H1 (cell line): Measurements from ENCODE around the gene REEP2. TPM values are rescaled to one million over a fixed set of nuclear protein-coding genes. Genes with fewer than 3 reads are reported as not detected.

Experiments used
- CTCF ChIA-PET: fragments of 300-600 bp; sonication (Branson Sonifier 250); formaldehyde crosslinking; loops from one replicate; lab custom pipeline; 2021; ENCODE audit not compliant: partially characterized antibody; lab: Charles Lee
- POLR2A ChIA-PET: fragments of 300-600 bp; sonication (Branson Sonifier 250); formaldehyde crosslinking; loops from one replicate; lab custom pipeline; 2021; ENCODE audit warnings: inconsistent platforms; ENCODE audit not compliant: partially characterized antibody; lab: Charles Lee
- DNase-seq, 2 experiments: peaks; one replicate each; pipeline versions ENCODE4 v3.0.0 to v3.0.0-alpha.2; 2010 to 2022; ENCODE audit warnings: low spot score in 2 of 2, low read depth in 1 of 2, mixed read lengths in 1 of 2
- FAIRE-seq: peaks from 2 replicates; lab custom pipeline; 2011; peaks lifted over from hg19 to GRCh38; lab: Jason Lieb, UNC
- H2AFZ ChIP-seq: 2 replicates; pipeline ENCODE4 v1.8.1; 2012; ENCODE audit warnings: low read length, inconsistent platforms
- H2AK5ac ChIP-seq: 2 replicates; pipeline ENCODE4 v1.6.1; 2013; ENCODE audit warnings: low read depth, low read length
- H2BK120ac ChIP-seq: replicated peaks from 2 replicates; pipeline ENCODE3; 2013; ENCODE audit warnings: low read depth, low read length, inconsistent platforms
- H2BK12ac ChIP-seq: 2 replicates; pipeline ENCODE4 v1.6.1; 2013; ENCODE audit warnings: low read depth, low read length
- H2BK15ac ChIP-seq: 2 replicates; pipeline ENCODE4 v1.6.1; 2013; ENCODE audit warnings: low read length
- H2BK20ac ChIP-seq: 2 replicates; pipeline ENCODE4 v1.6.1; 2013; ENCODE audit warnings: low read length
- H2BK5ac ChIP-seq: 2 replicates; pipeline ENCODE4 v1.6.1; 2013; ENCODE audit warnings: low read depth, low read length
- H3K14ac ChIP-seq: 2 replicates; pipeline ENCODE4 v1.6.1; 2013; ENCODE audit warnings: inconsistent platforms; ENCODE audit not compliant: insufficient read length
- H3K18ac ChIP-seq: 2 replicates; pipeline ENCODE4 v1.6.1; 2013; ENCODE audit warnings: low read length; ENCODE audit errors: extremely low read depth
- H3K23ac ChIP-seq: 2 replicates; pipeline ENCODE4 v1.6.1; 2013; ENCODE audit warnings: inconsistent platforms; ENCODE audit not compliant: insufficient read length
- H3K23me2 ChIP-seq: 2 replicates; pipeline ENCODE4 v1.6.1; 2013; ENCODE audit warnings: low read depth, low read length
- H3K27ac ChIP-seq: 2 replicates; pipeline ENCODE4 v1.6.1; 2011; ENCODE audit warnings: low read depth, low read length, inconsistent platforms
- H3K27me3 ChIP-seq, 4 experiments: replicated peaks in 1 of 4; 1 replicate in 1 of 4; 2 replicates in 3 of 4; pipeline versions ENCODE4 v1.6.1 to v1.8.1; 2011 to 2013; ENCODE audit warnings: low read length in 3 of 4, mild to moderate bottlenecking in 3 of 4, inconsistent platforms in 2 of 4, mixed read lengths in 2 of 4, moderate library complexity in 1 of 4; ENCODE audit not compliant: control insufficient read depth in 3 of 4, insufficient read depth in 3 of 4; ENCODE audit errors: extremely low read depth in 1 of 4
- H3K36me3 ChIP-seq, 4 experiments: 2 replicates each; pipeline versions ENCODE4 v1.6.1 to v1.8.1; 2011 to 2013; ENCODE audit warnings: mild to moderate bottlenecking in 4 of 4, low read length in 3 of 4, moderate library complexity in 2 of 4, control low read depth in 1 of 4, inconsistent platforms in 1 of 4; ENCODE audit not compliant: insufficient read depth in 4 of 4, control insufficient read depth in 2 of 4
- H3K4ac ChIP-seq: replicated peaks from 2 replicates; pipeline ENCODE3; 2013; ENCODE audit warnings: low read length, low read depth, mixed read lengths, inconsistent platforms; ENCODE audit not compliant: insufficient read length
- H3K4me1 ChIP-seq, 4 experiments: replicated peaks in 1 of 4; 1 replicate in 1 of 4; 2 replicates in 3 of 4; pipeline versions ENCODE4 v1.6.1 to v1.8.1; 2011 to 2013; ENCODE audit warnings: low read length in 3 of 4, inconsistent platforms in 2 of 4, mixed read lengths in 1 of 4; ENCODE audit not compliant: insufficient read depth in 4 of 4, control insufficient read depth in 3 of 4
- H3K4me2 ChIP-seq, 2 experiments: 2 replicates each; pipeline versions ENCODE4 v1.6.1 to v1.8.1; 2011 to 2013; ENCODE audit warnings: low read depth in 2 of 2, low read length in 2 of 2, control low read depth in 1 of 2, inconsistent platforms in 1 of 2, mild to moderate bottlenecking in 1 of 2; ENCODE audit not compliant: insufficient read depth in 1 of 2
- H3K4me3 ChIP-seq, 4 experiments: fragments of 200-600, 300-600 bp in 1 of 4; sonication (generic), shearing (Covaris generic), sonication (Bioruptor Twin) in 1 of 4; 2 replicates each; pipeline versions ENCODE4 v1.5.1 to v1.8.1; 2011 to 2016; ENCODE audit warnings: low read length in 4 of 4, low read depth in 3 of 4, control low read depth in 2 of 4, inconsistent platforms in 2 of 4, mild to moderate bottlenecking in 2 of 4, mixed read lengths in 1 of 4, moderate library complexity in 1 of 4; ENCODE audit not compliant: insufficient read depth in 2 of 4; ENCODE audit errors: extremely low read depth in 1 of 4
- H3K56ac ChIP-seq: replicated peaks from 2 replicates; pipeline ENCODE3; 2013; ENCODE audit warnings: low read depth, mild to moderate bottlenecking, mixed read lengths, low read length, inconsistent platforms; ENCODE audit not compliant: insufficient read length
- H3K79me1 ChIP-seq: 2 replicates; pipeline ENCODE4 v1.6.1; 2013; ENCODE audit warnings: low read depth, low read length, control low read depth
- H3K79me2 ChIP-seq, 2 experiments: 2 replicates each; pipeline versions ENCODE4 v1.6.1 to v1.8.1; 2012 to 2013; ENCODE audit warnings: low read length in 2 of 2, mild to moderate bottlenecking in 2 of 2, inconsistent platforms in 1 of 2; ENCODE audit not compliant: insufficient read depth in 2 of 2, control insufficient read depth in 1 of 2
- H3K9ac ChIP-seq, 4 experiments: replicated peaks in 1 of 4; 1 replicate in 1 of 4; 2 replicates in 3 of 4; pipeline versions ENCODE4 v1.6.1 to v1.8.1; 2011 to 2013; ENCODE audit warnings: low read depth in 3 of 4, low read length in 3 of 4, control low read depth in 2 of 4, mild to moderate bottlenecking in 2 of 4, moderate library complexity in 2 of 4, inconsistent platforms in 1 of 4; ENCODE audit errors: extremely low read depth in 1 of 4
- H3K9me3 ChIP-seq, 2 experiments: 2 replicates each; pipeline versions ENCODE4 v1.6.1 to v1.8.1; 2012 to 2013; ENCODE audit warnings: mild to moderate bottlenecking in 2 of 2, moderate library complexity in 2 of 2, control low read depth in 1 of 2, inconsistent platforms in 1 of 2, low read depth in 1 of 2, low read length in 1 of 2, mixed read lengths in 1 of 2; ENCODE audit not compliant: insufficient read depth in 2 of 2
- H4K20me1 ChIP-seq, 2 experiments: replicated peaks in 1 of 2; 2 replicates each; pipeline versions ENCODE3 to v1.8.1; 2011 to 2013; ENCODE audit warnings: inconsistent platforms in 2 of 2, low read length in 2 of 2, mild to moderate bottlenecking in 1 of 2; ENCODE audit not compliant: insufficient read depth in 2 of 2, control insufficient read depth in 1 of 2
- H4K5ac ChIP-seq: 2 replicates; pipeline ENCODE4 v1.6.1; 2013; ENCODE audit warnings: low read length, low read depth, mixed read lengths, inconsistent platforms; ENCODE audit not compliant: insufficient read length
- H4K8ac ChIP-seq: 2 replicates; pipeline ENCODE4 v1.8.0; 2013; ENCODE audit warnings: mild to moderate bottlenecking, moderate library complexity, low read length, inconsistent platforms; ENCODE audit not compliant: insufficient read depth; ENCODE audit errors: extremely low read depth
- H4K91ac ChIP-seq: replicated peaks from 2 replicates; pipeline ENCODE3; 2013; ENCODE audit warnings: low read length, mixed read lengths, inconsistent platforms; ENCODE audit not compliant: insufficient read length
- ATF3 ChIP-seq: IDR thresholded peaks from 2 replicates; pipeline ENCODE4 v1.6.1; 2011; ENCODE audit warnings: low read depth, mild to moderate bottlenecking, low read length; ENCODE audit not compliant: insufficient read depth
- WGBS, 2 experiments: shearing (Covaris generic) in 1 of 2; methylation state at CpG; one replicate each; pipeline versions ENCODE4 v1.1.6 to v1.1.7; 2013 to 2015; ENCODE audit warnings: low lambda C conversion rate in 2 of 2, mixed read lengths in 2 of 2, inconsistent platforms in 1 of 2, low coverage in 1 of 2, missing lambda C conversion rate in 1 of 2; ENCODE audit not compliant: insufficient replicate concordance in 2 of 2, insufficient coverage in 1 of 2, insufficient read length in 1 of 2; ENCODE audit errors: extremely low coverage in 1 of 2, missing lambda C conversion rate in 1 of 2; 5-methylcytosine and 5-hydroxymethylcytosine counted together
- polyA plus RNA-seq, 7 experiments: library from polyadenylated mRNA; depleted of rRNA in 3 of 7; stranded (reverse) in 5 of 7; unstranded in 2 of 7; fragments of >200 nt in 5 of 7; fragments of 200-250 nt in 2 of 7; gene quantifications; 1 replicate in 5 of 7; 2 replicates in 1 of 7; 4 replicates in 1 of 7; pipeline versions ENCODE4 v1.2.1 to v1.2.3, GENCODE V29; 2011 to 2013; ENCODE audit warnings: missing spikeins in 2 of 7, mixed read lengths in 2 of 7
- total RNA-seq: library from RNA; stranded (reverse); fragmentation: NEBNext Ultra II Directional; extraction: Animal tissue kit (Norgen Biotek cat#: 25700); gene quantifications from 2 replicates; pipeline ENCODE4 v1.2.1, GENCODE V29; 2021

The REEP2 gene
- total and polyA plus RNA-seq, 2 of the 8 experiments (the other 6 are each of a cell fraction or from before 2014, with no cell fraction given) = 26.5 to 40.2 TPM

- H4K5ac ChIP-seq = no peak overlapping the region
- peak overlapping the region; percentile 97 to 99 for H3K4me2 ChIP-seq
- FAIRE-seq (no peak), DNase-seq (no peak)
- 74% methylated on average over 11 of the region's 11 CpGs; no CpG with 5 or more reads in 1 of the 2 experiments for WGBS, 2 experiments
- H3K9me3 ChIP-seq = no peaks in the 10 kb centered on the region
- 0 out of 2 replicates have a peak overlapping the region, but pooled peaks have one; percentile 16 for H2AFZ ChIP-seq
- no peak overlapping the region for H3K4ac ChIP-seq
- CTCF ChIA-PET = interaction anchor here (0.7 to 3.2 kb wide), 9 partner anchors 8 to 328 kb away, joined by 3 to 34 read pairs (median 3); no protein-coding TSS in a partner anchor
- no peak for TF ChIP-seq ATF3
- TF ChIP-seq, all 59 proteins: peak for 0
- Histone ChIP-seq H3K56ac (no peak overlapping the region), H3K4me3 (peak overlapping the region; percentile 74 to 98 (median 84); a peak in 7 of 8 replicates), H3K23me2 (peaks cover 13% of the 10 kb centered on the region), H3K18ac (no peak overlapping the region), H3K14ac (no peak overlapping the region), H2BK5ac (no peak overlapping the region), H4K20me1 (peaks cover 3% of the 10 kb centered on the region in 2 experiments), H2BK20ac (no peak overlapping the region), H3K27ac (no peak overlapping the region), H3K4me1 (peaks cover 0 to 20% (median 14%) of the 10 kb centered on the region in 4 experiments; a peak in 6 of 7 replicates), H2BK12ac (no peak overlapping the region), H2AK5ac (no peak overlapping the region), H2BK15ac (no peak overlapping the region), H4K91ac (no peak overlapping the region), H3K27me3 (no peaks in the 10 kb centered on the region), H4K8ac (no peak overlapping the region), H3K36me3 (peaks cover 4 to 23% (median 12%) of the 10 kb centered on the region in 4 experiments; a peak in 7 of 8 replicates), H3K79me2 (no peaks in the 10 kb centered on the region), H3K9ac (peak overlapping the region in 2 of 4 experiments; percentile 38 to 50; a peak in 2 of 7 replicates), H3K23ac (no peak overlapping the region), H3K79me1 (0 out of 2 replicates have a peak, but pooled peaks cover 3% of the 10 kb centered on the region), H2BK120ac (no peak overlapping the region)
- POLR2A ChIA-PET = interaction anchor here (0.8 to 4.0 kb wide), 19 partner anchors 8 to 259 kb away, joined by 3 to 22 read pairs (median 5); partner anchors contain the start of genes BRD8, CDC25C, EGR1 and ETF1
These were observed 694 bp upstream of the REEP2 start for GRCh38 chr5:138438003-138438723.
